ENCODE measurements around the gene LHX6. TPM values are rescaled to one million over a fixed set of nuclear protein-coding genes. Genes with fewer than 3 reads are reported as not detected.

Gene LHX6
- total and polyA plus RNA-seq, 2 of the 8 experiments (the other 6 are each of a cell fraction or from before 2014, with no cell fraction given): 0.92 to 1.2 TPM

GRCh38 chr9:122179054-122179689, 49.6 kb downstream of the LHX6 start:
- 93% methylated on average over 5 of the region's 5 CpGs; no CpG with 5 or more reads in 1 of the 2 experiments for WGBS, 2 experiments (ENCODE audit: extremely low coverage in 1 of 2, insufficient coverage in 1 of 2, insufficient read length in 1 of 2, insufficient replicate concordance in 2 of 2, low coverage in 1 of 2, low lambda C conversion rate in 2 of 2, missing lambda C conversion rate in 1 of 2)

More at GRCh38 chr9:122179054-122179689, 49.6 kb downstream of the LHX6 start:
- H3K36me3 ChIP-seq (ENCODE audit: control insufficient read depth in 2 of 4, insufficient read depth in 4 of 4, low read length in 3 of 4): no peaks in the 10 kb centered on the region
- H3K27me3 ChIP-seq (replicated peaks in 1 of 4; ENCODE audit: control insufficient read depth in 3 of 4, extremely low read depth in 1 of 4, insufficient read depth in 3 of 4, low read length in 3 of 4): peaks cover 0 to 2% (median under 1%) of the 10 kb centered on the region in 4 experiments; a peak in 1 of 7 replicates
- H3K14ac ChIP-seq (ENCODE audit: insufficient read length): no peak overlapping the region
- no peak overlapping the region for H2AFZ ChIP-seq (ENCODE audit: low read length)
- H2BK12ac ChIP-seq (ENCODE audit: low read depth, low read length): no peak overlapping the region
- H3K27ac ChIP-seq (ENCODE audit: low read depth, low read length): no peak overlapping the region
- H3K9ac ChIP-seq (replicated peaks in 1 of 4; ENCODE audit: extremely low read depth in 1 of 4, low read depth in 3 of 4, low read length in 3 of 4): no peak overlapping the region
- no peak overlapping the region for H3K4me2 ChIP-seq (ENCODE audit: insufficient read depth in 1 of 2, low read depth in 2 of 2, low read length in 2 of 2)
- ChIA-PET CTCF (ENCODE audit: partially characterized antibody) (interaction anchor here (1.1 to 1.6 kb wide), 3 partner anchors 9 to 57 kb away, joined by 4 read pairs; no protein-coding TSS in a partner anchor), POLR2A (ENCODE audit: partially characterized antibody) (no interaction called here)
- H2BK20ac ChIP-seq (ENCODE audit: low read length): no peak overlapping the region
- H3K79me1 ChIP-seq (ENCODE audit: low read depth, low read length): no peaks in the 10 kb centered on the region
- H3K23me2 ChIP-seq (ENCODE audit: low read depth, low read length): no peaks in the 10 kb centered on the region
- H3K79me2 ChIP-seq (ENCODE audit: control insufficient read depth in 1 of 2, insufficient read depth in 2 of 2, low read length in 2 of 2): no peaks in the 10 kb centered on the region
- no peak overlapping the region for H3K56ac ChIP-seq (replicated peaks; ENCODE audit: insufficient read length, low read depth, low read length)
- H4K91ac ChIP-seq (replicated peaks; ENCODE audit: insufficient read length, low read length): no peak overlapping the region
- H2BK5ac ChIP-seq (ENCODE audit: low read depth, low read length): no peak overlapping the region
- H2BK15ac ChIP-seq (ENCODE audit: low read length): no peak overlapping the region
- no peaks in the 10 kb centered on the region for H4K20me1 ChIP-seq (replicated peaks in 1 of 2; ENCODE audit: control insufficient read depth in 1 of 2, insufficient read depth in 2 of 2, low read length in 2 of 2)
- H3K4ac ChIP-seq (replicated peaks; ENCODE audit: insufficient read length, low read depth, low read length): no peak overlapping the region
- TF ChIP-seq TAF1 (IDR thresholded peaks at IDR 0.05; ENCODE audit: low read depth, low read length): no peak
- no peak for TF ChIP-seq SP1 (IDR thresholded peaks at IDR 0.05; ENCODE audit: low read depth, low read length)
- TF ChIP-seq KDM5A (IDR thresholded peaks at IDR 0.05; ENCODE audit: low read length): no peak
- no peak for TF ChIP-seq MAX (IDR thresholded peaks at IDR 0.05)
- TF ChIP-seq CHD1 (IDR thresholded peaks at IDR 0.05; ENCODE audit: low read depth, low read length): no peak
- no peak for TF ChIP-seq ZNF274 (IDR thresholded peaks at IDR 0.05; ENCODE audit: borderline replicate concordance, extremely low read depth, low read length)
- TF ChIP-seq TAF7 (optimal IDR thresholded peaks at IDR 0.05; ENCODE audit: borderline replicate concordance, low read depth, low read length): no peak
- no peak for TF ChIP-seq TCF12 (IDR thresholded peaks at IDR 0.05; ENCODE audit: low read depth, low read length)
- no peak for TF ChIP-seq FOSL1 (IDR thresholded peaks at IDR 0.05; ENCODE audit: insufficient read depth, low read depth, low read length)
- no peak overlapping the region for H2AK5ac ChIP-seq (ENCODE audit: low read depth, low read length)
- H3K18ac ChIP-seq (ENCODE audit: extremely low read depth, low read length): no peak overlapping the region
- H3K4me1 ChIP-seq (replicated peaks in 1 of 4; ENCODE audit: control insufficient read depth in 3 of 4, insufficient read depth in 4 of 4, low read length in 3 of 4): no peaks in the 10 kb centered on the region; a peak in 1 of 7 replicates
- no peak overlapping the region for H3K4me3 ChIP-seq (ENCODE audit: extremely low read depth in 1 of 4, insufficient read depth in 2 of 4, low read depth in 3 of 4, low read length in 4 of 4)
- no peak overlapping the region for H2BK120ac ChIP-seq (replicated peaks; ENCODE audit: low read depth, low read length)
- no peak overlapping the region for H3K23ac ChIP-seq (ENCODE audit: insufficient read length)
- no peak overlapping the region for H4K8ac ChIP-seq (ENCODE audit: extremely low read depth, insufficient read depth, low read length)
- DNase-seq (ENCODE audit: low read depth in 1 of 2, low spot score in 2 of 2) (no peak), FAIRE-seq (no peak)
- H3K9me3 ChIP-seq (ENCODE audit: insufficient read depth in 2 of 2, low read depth in 1 of 2, low read length in 1 of 2): no peaks in the 10 kb centered on the region
- H4K5ac ChIP-seq (ENCODE audit: insufficient read length, low read depth, low read length): no peak overlapping the region
